NCI-H2107 treated with DMSO at 0.1 percent for 48 hours (cell line): Measurements from ENCODE around the gene ADARB1.

Source experiments
- DNase-seq: peaks from one replicate; lab custom pipeline; 2025; ENCODE audit not compliant: unreplicated experiment; lab: John Stamatoyannopoulos, UW

ADARB1 gene

GRCh38 chr21:45039317-45040156, 34.8 kb upstream of the ADARB1 start:
- no peak for DNase-seq

- no peak for DNase-seq
Measured at GRCh38 chr21:45040157-45040711, 34.1 kb upstream of the ADARB1 start.

- no peak for DNase-seq
Measured at GRCh38 chr21:45040739-45041138, 33.6 kb upstream of the ADARB1 start.

GRCh38 chr21:45041351-45041805, 33.0 kb upstream of the ADARB1 start:
- DNase-seq, result no peak

GRCh38 chr21:45041984-45042663, 32.3 kb upstream of the ADARB1 start:
- DNase-seq, result no peak

GRCh38 chr21:45042664-45043161, 31.7 kb upstream of the ADARB1 start:
- DNase-seq, result no peak

- no peak for DNase-seq
Measured at GRCh38 chr21:45043541-45044020, 30.8 kb upstream of the ADARB1 start.

- DNase-seq, result no peak
Measured at GRCh38 chr21:45045481-45045880, 28.9 kb upstream of the ADARB1 start.

GRCh38 chr21:45047257-45047656, 27.1 kb upstream of the ADARB1 start:
- DNase-seq, result no peak

GRCh38 chr21:45048026-45048698, 26.2 kb upstream of the ADARB1 start:
- no peak for DNase-seq

- DNase-seq, result no peak
Measured at GRCh38 chr21:45048968-45049367, 25.4 kb upstream of the ADARB1 start.

- DNase-seq, result no peak
Measured at GRCh38 chr21:45049714-45050344, 24.6 kb upstream of the ADARB1 start.

GRCh38 chr21:45050345-45050796, 24.0 kb upstream of the ADARB1 start:
- DNase-seq, result no peak

- no peak for DNase-seq
Measured at GRCh38 chr21:45050797-45051489, 23.4 kb upstream of the ADARB1 start.

GRCh38 chr21:45051580-45052434, 22.6 kb upstream of the ADARB1 start:
- peak; percentile 37 for DNase-seq

GRCh38 chr21:45052960-45053359, 21.4 kb upstream of the ADARB1 start:
- no peak for DNase-seq

- no peak for DNase-seq
Measured at GRCh38 chr21:45053561-45054226, 20.7 kb upstream of the ADARB1 start.

GRCh38 chr21:45054227-45054926, 20.0 kb upstream of the ADARB1 start:
- DNase-seq, result no peak
